ENCODE results near the gene LSAMP.

Gene LSAMP

GRCh38 chr3:115905871-115906270 is 539.4 kb downstream of the LSAMP start:
- no peak for TF ChIP-seq EZH2phosphoT487 (IDR thresholded peaks at IDR 0.05; ENCODE audit: low read depth)
- TF ChIP-seq, protein P1, sequence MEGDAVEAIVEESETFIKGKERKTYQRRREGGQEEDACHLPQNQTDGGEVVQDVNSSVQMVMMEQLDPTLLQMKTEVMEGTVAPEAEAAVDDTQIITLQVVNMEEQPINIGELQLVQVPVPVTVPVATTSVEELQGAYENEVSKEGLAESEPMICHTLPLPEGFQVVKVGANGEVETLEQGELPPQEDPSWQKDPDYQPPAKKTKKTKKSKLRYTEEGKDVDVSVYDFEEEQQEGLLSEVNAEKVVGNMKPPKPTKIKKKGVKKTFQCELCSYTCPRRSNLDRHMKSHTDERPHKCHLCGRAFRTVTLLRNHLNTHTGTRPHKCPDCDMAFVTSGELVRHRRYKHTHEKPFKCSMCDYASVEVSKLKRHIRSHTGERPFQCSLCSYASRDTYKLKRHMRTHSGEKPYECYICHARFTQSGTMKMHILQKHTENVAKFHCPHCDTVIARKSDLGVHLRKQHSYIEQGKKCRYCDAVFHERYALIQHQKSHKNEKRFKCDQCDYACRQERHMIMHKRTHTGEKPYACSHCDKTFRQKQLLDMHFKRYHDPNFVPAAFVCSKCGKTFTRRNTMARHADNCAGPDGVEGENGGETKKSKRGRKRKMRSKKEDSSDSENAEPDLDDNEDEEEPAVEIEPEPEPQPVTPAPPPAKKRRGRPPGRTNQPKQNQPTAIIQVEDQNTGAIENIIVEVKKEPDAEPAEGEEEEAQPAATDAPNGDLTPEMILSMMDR (IDR thresholded peaks at IDR 0.05; ENCODE audit: low read depth, low read length), result no peak
- Histone ChIP-seq H2AFZ (ENCODE audit: low read depth, low read length) (no peak overlapping the region), H3K27ac (ENCODE audit: low read length) (no peak overlapping the region)

GRCh38 chr3:115903843-115904242 is 541.4 kb downstream of the LSAMP start:
- Histone ChIP-seq H2AFZ (ENCODE audit: low read depth, low read length) (no peak overlapping the region), H3K79me2 (ENCODE audit: low read length) (no peaks in the 10 kb centered on the region), H3K9ac (ENCODE audit: low read length) (no peak overlapping the region), H3K27me3 (ENCODE audit: low read depth, low read length) (peaks cover 56% of the 10 kb centered on the region), H3K4me1 (ENCODE audit: low read length) (no peaks in the 10 kb centered on the region), H3K9me3 (ENCODE audit: insufficient read depth, low read length) (no peaks in the 10 kb centered on the region), H3K27ac (ENCODE audit: low read length) (no peak overlapping the region), H3K36me3 (replicated peaks; ENCODE audit: low read depth, low read length) (no peaks in the 10 kb centered on the region), H4K20me1 (ENCODE audit: insufficient read depth, low read length) (no peaks in the 10 kb centered on the region), H3K4me3 (ENCODE audit: low read length) (no peak overlapping the region), H3K4me2 (ENCODE audit: low read length) (no peak overlapping the region)
- TF ChIP-seq, protein P1 (IDR thresholded peaks at IDR 0.05; ENCODE audit: low read depth, low read length), result no peak
- TF ChIP-seq EZH2phosphoT487 (IDR thresholded peaks at IDR 0.05; ENCODE audit: low read depth), result no peak

More at GRCh38 chr3:115905871-115906270, 539.4 kb downstream of the LSAMP start:
- no peaks in the 10 kb centered on the region for H3K4me1 ChIP-seq (ENCODE audit: low read length)
- H3K4me2 ChIP-seq (ENCODE audit: low read length), result no peak overlapping the region
- H3K4me3 ChIP-seq (ENCODE audit: low read length), result no peak overlapping the region
- H3K36me3 ChIP-seq (replicated peaks; ENCODE audit: low read depth, low read length), result no peaks in the 10 kb centered on the region
- no peaks in the 10 kb centered on the region for H4K20me1 ChIP-seq (ENCODE audit: insufficient read depth, low read length)
- H3K9ac ChIP-seq (ENCODE audit: low read length), result no peak overlapping the region
- no peaks in the 10 kb centered on the region for H3K79me2 ChIP-seq (ENCODE audit: low read length)
- no peaks in the 10 kb centered on the region for H3K9me3 ChIP-seq (ENCODE audit: insufficient read depth, low read length)
- H3K27me3 ChIP-seq (ENCODE audit: low read depth, low read length), result peaks cover 64% of the 10 kb centered on the region

DNA sequence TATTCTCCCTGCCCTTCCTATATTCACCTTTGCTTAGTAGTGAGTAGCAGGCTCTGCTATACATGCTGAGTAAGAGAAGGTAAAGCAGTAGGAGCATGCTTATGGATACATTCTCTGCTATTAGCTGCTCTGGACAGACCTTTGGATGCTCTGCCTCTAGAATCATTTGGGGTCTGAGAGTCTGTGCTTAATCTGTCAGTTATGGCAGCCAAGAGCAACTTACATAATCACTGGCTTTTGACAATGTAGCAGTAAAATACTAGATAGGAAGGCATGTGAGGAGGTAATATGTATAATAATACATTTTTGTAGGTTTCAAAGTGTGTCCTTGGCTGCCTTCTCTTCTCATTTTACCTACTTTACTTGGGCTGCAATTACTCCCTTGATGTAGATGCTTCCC is 544.3 kb downstream of the LSAMP start:
- no peaks in the 10 kb centered on the region for H3K9me3 ChIP-seq (ENCODE audit: insufficient read depth, low read length)
- H3K27me3 ChIP-seq (ENCODE audit: low read depth, low read length), result peaks cover 52% of the 10 kb centered on the region

GRCh38 chr3:115899535-115899934 is 545.8 kb downstream of the LSAMP start:
- Histone ChIP-seq H4K20me1 (ENCODE audit: insufficient read depth, low read length) (no peaks in the 10 kb centered on the region), H3K27ac (ENCODE audit: low read length) (no peak overlapping the region), H3K36me3 (replicated peaks; ENCODE audit: low read depth, low read length) (no peaks in the 10 kb centered on the region), H3K79me2 (ENCODE audit: low read length) (no peaks in the 10 kb centered on the region), H3K4me1 (ENCODE audit: low read length) (no peaks in the 10 kb centered on the region), H3K4me3 (ENCODE audit: low read length) (no peak overlapping the region), H3K9me3 (ENCODE audit: insufficient read depth, low read length) (no peaks in the 10 kb centered on the region), H3K9ac (ENCODE audit: low read length) (no peak overlapping the region), H3K27me3 (ENCODE audit: low read depth, low read length) (peaks cover 38% of the 10 kb centered on the region), H2AFZ (ENCODE audit: low read depth, low read length) (no peak overlapping the region), H3K4me2 (ENCODE audit: low read length) (no peak overlapping the region)
- TF ChIP-seq, protein P1 (IDR thresholded peaks at IDR 0.05; ENCODE audit: low read depth, low read length), result no peak
- no peak for TF ChIP-seq EZH2phosphoT487 (IDR thresholded peaks at IDR 0.05; ENCODE audit: low read depth)

More for the DNA sequence above, 544.3 kb downstream of the LSAMP start:
- Histone ChIP-seq H3K9ac (ENCODE audit: low read length) (no peak overlapping the region), H3K79me2 (ENCODE audit: low read length) (no peaks in the 10 kb centered on the region), H3K27ac (ENCODE audit: low read length) (no peak overlapping the region), H3K4me1 (ENCODE audit: low read length) (no peaks in the 10 kb centered on the region), H4K20me1 (ENCODE audit: insufficient read depth, low read length) (no peaks in the 10 kb centered on the region), H2AFZ (ENCODE audit: low read depth, low read length) (no peak overlapping the region), H3K4me3 (ENCODE audit: low read length) (no peak overlapping the region), H3K4me2 (ENCODE audit: low read length) (no peak overlapping the region), H3K36me3 (replicated peaks; ENCODE audit: low read depth, low read length) (no peaks in the 10 kb centered on the region)
- TF ChIP-seq, protein P1 (IDR thresholded peaks at IDR 0.05; ENCODE audit: low read depth, low read length), result no peak
- no peak for TF ChIP-seq EZH2phosphoT487 (IDR thresholded peaks at IDR 0.05; ENCODE audit: low read depth)
